T-helper 1 cell (primary cell): ENCODE data around the gene TMEM51.

Source experiments
- DNase-seq, 5 donors: peaks; one replicate each; pipeline ENCODE4 v3.0.0-alpha.2; 2012 to 2020

TMEM51 gene

GRCh38 chr1:15219280-15220023, 65.9 kb downstream of the TMEM51 start:
- DNase-seq, result no peak

DNA sequence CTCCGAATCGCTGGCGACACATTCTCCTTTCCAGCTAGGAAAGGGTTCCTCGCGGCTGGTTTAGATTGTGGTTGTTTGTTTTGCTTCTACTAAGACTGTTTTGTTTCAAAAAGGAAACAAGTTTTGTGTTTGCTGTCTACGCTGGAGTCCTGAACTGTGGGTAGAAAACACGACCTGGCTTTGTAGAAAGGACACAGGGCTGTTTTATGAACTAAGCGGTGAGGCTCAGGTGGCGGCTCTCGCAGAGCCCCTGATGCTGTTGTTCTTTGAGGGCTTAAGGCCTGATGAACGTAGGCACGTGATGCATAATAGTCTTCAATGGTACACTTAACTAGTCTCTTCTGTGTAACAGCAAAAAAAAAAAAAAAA, 66.5 kb downstream of the TMEM51 start:
- DNase-seq, result no peak

DNA sequence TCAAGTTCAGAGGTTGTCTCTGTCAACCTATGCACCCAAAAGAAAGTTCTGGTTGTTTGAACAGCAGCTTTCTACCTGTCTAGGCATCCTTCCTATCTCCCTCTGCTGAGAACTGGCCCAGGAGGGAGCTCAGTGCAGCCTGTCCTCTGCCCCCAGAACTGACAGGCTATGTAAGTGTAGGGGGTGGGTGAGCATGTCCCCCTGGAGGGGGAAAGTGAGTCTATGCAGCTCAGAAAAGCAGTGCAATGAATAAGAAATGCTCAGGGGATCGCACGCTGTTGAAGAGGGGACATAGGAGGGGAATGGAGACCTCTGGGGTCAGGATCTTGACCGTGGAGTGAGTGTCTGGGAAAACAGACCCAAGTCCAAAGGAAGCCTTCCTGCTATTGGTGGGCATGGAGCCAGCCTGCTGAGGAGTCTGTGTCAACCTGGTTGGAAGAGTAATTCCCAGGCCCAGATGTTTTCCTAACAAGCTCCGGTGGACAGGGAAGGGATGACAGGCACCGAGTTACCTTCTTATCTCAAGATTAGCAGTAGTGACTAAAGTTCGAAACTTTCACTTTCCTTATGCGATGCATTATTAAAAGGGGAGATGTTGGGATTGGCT, 67.4 kb downstream of the TMEM51 start:
- DNase-seq, result no peak

DNA sequence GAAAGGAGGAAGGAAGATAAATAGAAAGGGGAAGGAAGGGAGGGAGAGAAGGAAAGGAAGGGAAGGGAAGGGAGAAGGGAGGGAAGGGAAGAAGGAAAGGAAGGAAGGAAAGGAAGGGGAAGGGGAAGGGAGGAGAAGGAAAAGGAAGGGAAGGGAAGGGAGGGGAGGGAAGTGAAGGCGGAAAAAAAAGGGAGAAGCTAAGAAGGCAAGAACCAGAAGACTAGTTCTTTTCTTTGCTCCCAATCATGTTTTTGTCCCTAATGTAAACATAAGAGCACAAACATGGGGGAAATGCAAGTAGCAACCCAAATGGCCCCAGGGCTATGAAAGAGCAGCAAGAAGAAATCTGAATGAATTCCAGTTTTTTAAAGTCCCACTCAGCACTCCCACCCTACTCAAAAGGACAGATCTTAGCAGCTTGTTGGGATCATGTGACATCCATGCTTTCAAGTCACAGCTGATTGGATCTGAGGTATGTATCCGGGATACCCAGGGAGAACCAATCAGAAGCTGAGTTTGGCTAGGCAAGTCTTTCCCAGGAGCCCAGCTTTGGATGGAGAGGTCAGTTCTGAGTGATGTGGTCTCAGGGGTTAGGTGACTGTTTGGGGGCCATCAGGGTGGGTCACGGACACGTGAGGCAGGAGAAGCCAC, 69.2 kb downstream of the TMEM51 start:
- DNase-seq, result no peak

GRCh38 chr1:15224259-15224869, 70.8 kb downstream of the TMEM51 start:
- DNase-seq, result no peak

DNA sequence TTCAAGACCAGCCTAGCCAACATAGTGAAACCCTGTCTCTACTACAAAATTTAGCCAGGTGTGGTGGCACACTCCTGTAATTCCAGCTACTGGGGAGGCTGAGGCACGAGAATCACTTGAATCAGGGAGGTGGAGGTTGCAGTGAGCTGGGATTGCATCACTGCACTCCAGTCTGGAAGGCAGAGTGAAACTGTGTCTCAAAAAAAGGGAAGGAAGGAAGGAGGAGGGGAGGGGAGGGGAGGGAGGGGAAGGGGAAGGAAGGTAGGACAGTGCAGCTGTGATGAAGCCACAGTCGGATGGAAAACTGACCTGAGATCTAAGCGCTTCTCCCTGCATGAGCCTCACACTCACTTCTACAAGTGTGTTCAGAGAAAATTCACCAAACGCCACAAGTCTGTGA, 71.4 kb downstream of the TMEM51 start:
- no peak for DNase-seq

- no peak for DNase-seq
Measured at GRCh38 chr1:15225461-15225860, 71.9 kb downstream of the TMEM51 start.

GRCh38 chr1:15226388-15227255, 73.1 kb downstream of the TMEM51 start:
- no peak for DNase-seq

GRCh38 chr1:15229707-15230131, 76.2 kb downstream of the TMEM51 start:
- DNase-seq, result no peak

DNA sequence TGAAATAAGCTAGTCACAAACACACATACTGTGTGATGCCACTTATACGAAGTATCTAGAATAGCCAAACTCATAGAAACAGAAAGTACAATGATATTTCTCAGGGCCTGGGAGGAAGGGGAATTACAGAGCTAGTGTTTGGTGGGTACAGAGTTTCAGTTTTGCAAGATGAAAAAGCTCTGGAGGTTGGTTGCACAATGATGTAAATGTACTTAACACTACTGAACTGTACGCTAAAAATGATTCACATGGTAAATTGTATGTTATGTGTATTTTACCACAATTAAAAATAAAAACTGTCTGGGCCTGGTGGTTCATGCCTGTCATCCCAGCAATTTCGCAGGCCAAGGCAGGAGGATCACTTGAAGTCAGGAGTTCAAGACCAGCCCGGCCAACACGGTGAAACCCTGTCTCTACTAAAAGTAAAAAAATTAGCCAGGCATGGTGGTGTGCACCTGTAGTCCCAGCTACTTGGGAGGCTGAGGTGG, 78.2 kb downstream of the TMEM51 start:
- DNase-seq, result peak in 1 of 5 donors; percentile 77

DNA sequence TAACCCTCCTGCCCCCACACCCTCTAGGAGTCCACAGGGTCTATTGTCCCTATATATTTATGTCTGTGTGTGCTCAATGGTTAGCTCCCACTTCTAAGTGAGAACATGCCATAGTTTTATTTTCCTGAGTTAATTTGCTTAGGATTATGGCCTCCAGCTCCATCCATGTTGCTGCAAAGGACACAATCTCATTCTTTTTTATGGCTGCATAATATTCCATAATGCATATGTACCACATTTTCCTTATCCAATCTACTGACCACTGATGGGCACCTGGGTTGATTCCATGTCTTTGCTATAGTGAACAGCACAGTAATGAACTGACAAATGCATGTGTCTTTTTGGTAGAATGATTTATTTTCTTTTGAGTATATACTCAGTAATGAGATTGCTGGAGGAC, 80.1 kb downstream of the TMEM51 start:
- no peak for DNase-seq

DNA sequence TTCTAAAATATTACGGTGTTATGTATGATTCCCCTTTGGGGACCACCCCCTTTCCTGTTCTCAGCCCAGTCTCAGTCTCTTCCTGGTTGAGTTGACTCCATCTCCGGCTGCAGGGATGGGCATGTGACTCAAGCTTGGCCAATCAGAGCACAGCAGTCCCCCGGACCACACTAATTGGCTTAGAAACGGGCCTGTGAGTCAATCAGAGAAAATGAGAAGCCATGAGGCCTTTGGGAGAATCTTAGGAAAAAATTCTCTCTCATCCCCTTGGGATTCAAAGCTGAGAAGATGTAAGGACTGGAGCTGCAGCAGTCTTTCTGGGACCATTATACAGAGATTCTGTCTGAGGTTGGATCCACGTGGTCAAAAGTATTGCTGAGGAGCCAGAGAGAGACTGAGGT, 82.8 kb downstream of the TMEM51 start:
- DNase-seq, result no peak

DNA sequence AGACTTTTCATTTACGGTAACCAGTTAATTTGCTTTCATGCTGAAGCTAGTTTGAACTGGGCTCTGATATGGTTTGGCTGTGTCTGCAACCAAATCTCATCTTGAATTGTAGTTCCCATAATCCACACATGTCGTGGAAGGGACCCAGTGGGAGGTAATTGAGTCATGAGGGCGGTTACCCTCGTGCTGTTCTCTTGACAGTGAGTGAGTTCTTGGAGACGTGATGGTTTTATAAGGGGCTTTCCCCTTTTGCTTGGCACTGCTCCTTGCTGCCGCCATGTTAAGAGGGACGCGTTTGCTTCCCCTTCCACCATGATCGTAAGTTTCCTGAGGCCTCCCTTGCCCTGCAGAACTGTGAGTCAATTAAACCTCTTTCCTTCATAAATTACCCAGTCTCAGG, 83.2 kb downstream of the TMEM51 start:
- no peak for DNase-seq

- no peak for DNase-seq
Measured at GRCh38 chr1:15238789-15239188, 85.2 kb downstream of the TMEM51 start.

DNA sequence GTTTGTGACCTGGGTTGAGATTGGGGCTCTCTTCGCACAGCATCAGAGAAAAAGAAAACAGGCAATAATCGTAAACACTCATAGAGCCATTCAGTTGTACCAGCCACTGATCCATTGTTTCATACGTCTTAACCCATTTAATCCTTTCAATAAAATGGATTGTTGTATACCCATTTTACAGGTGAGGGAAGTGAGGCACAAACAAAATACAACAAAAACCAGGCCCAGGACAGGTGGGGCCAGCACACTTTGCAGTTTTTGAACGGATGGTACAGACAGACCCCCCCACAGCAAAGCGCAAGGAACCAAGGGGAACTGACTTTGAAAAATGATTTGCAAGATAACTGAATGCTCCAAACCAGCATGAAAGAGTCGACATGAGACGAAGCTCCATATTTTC, 89.2 kb downstream of the TMEM51 start:
- DNase-seq, result no peak

DNA sequence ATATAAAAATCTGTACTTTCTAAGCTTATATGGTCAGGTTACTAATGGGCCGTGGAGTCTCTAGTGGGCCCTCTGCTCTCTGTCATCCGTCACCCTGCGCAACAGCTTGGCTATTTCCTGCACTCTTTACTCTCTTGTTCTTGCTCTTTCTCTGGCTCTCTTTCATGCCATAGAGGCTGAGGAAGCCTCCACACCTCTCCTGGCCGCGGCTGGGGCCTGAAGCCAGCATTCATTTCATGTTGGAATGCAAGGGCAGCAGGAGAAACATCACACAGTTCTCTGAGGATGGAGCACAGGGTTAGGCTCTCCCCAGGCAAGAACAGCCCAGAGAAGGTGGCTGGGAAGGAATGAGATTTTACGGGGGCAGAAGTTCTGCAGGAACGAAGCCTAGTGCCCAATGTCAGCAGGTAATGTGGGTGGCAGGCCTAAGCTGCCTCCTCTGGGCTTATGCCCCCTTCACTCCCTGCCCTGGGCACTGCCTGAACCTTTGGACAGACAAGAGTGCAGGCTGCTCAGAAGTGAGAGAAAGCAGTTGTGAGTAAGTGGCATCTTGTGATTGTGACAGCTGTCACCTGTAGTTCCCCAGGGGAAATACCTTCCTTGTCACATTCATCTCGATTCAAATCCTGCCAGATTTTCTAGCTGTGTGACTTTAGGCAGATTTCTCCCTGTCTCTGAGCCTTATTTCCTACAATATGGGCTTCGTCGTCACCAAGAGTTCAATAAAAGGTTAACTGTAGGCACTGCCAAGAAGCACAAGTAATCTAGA, 89.9 kb downstream of the TMEM51 start:
- no peak for DNase-seq

DNA sequence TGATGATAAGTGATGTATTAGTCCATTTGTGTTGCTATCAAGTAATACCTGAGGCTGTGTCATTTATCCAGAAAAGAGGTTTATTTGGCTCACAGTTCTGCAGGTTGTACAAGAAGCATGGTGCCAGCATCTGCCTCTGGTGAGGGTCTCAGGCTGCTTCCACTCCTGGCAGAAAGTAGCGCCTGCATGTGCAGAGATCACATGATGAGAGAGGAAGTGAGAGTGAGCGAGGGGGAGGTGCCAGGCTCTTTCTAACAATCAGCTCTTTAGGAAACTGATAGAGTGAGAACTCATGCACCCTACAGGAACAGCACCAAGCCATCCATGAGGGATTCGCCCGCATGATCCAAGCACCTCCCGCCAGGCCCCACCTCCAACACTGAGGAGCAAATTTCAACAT, 91.3 kb downstream of the TMEM51 start:
- no peak for DNase-seq

- no peak for DNase-seq
Measured at GRCh38 chr1:15245593-15246360, 92.2 kb downstream of the TMEM51 start.

DNA sequence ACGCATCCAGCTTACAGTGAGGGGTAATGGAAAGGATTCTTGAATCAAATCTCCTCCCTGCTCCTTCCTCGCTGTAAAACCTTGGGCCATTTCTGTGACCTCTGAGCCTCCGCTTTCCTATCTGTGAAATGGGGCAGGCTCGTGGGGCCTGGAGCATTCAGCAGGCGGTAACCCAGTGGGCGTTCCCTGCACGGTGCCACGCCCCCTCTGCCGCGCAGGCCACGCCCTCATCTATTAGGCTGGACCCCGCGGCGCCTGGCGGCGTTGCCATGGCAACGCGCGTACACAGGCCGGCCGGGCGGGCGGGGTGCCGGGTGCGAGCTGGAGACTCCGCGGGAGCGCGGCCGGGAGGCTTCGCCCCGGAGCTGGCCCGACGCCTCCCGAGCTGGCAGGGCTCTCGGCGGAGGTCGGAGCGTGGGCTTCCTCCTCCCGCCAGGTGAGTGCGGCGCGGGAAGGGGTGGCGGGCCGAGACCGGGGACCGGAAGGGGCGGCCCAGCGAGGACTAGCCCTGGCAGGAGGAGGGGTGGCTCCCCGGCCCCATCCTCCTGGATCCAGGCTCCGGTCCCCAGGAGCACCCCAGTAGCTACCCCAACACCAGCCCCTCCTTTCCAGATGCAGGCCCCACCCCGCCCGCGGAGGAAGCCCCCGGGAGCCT, 93.5 kb downstream of the TMEM51 start, which contains the start of gene FHAD1:
Gene FHAD1, plus strand, starts transcription at position 264 of the 655 bp plus-strand sequence. CDS start 4,562 bp downstream, outside the sequence.
- peak; percentile 17 to 32 (median 20) for DNase-seq

DNA sequence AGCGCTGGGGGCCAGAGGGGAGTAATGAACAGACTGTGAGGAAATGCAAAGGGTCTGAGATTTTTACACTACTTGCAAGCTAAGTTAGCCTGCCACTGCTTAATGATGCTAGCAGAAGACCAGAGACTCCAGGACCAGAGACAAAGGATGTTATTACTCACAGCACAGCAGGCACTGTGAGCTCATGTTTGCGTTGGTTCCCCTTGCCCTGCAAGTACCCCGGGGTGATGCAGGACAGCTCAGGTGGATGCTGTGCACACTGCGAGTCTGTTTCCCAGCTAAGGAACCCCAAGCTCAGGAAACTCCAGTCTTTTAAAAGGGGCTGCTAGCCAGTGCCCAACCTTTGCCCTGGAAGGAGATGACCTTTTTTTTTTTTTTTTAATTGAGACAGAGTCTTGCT, 94.7 kb downstream of the TMEM51 start:
- peak in 1 of 5 donors; percentile 18 for DNase-seq
